SK-N-SH treated with all-trans-retinoic acid at 6 μM for 48 hours (cell line): ENCODE results near the gene ADRA2B.

ENCODE experiments used
- ATAC-seq: fragments of 200-7000 bp; cut with Tn5 transposase; 3 replicates; pipeline ENCODE4 v1.9.1; 2020; ENCODE audit warnings: mild to moderate bottlenecking, moderate library complexity
- ARNTL ChIP-seq: fragments of 450-650 bp; formaldehyde crosslinking; IDR thresholded peaks from 2 replicates; pipeline ENCODE4 v1.5.0; 2020; ENCODE audit warnings: low read depth, mild to moderate bottlenecking, moderate library complexity, borderline replicate concordance
- BACH2 ChIP-seq: fragments of 250-450 bp; sonication (Bioruptor Pico); IDR thresholded peaks from 2 replicates; pipeline ENCODE4 v1.9.0; 2021; ENCODE audit warnings: mild to moderate bottlenecking, borderline replicate concordance
- CREB5 ChIP-seq: fragments of 250-450 bp; sonication (Bioruptor Pico); IDR thresholded peaks from 2 replicates; pipeline ENCODE4 v1.5.1; 2020; ENCODE audit warnings: low read depth, mild to moderate bottlenecking, moderate library complexity
- CSDC2 ChIP-seq: fragments of 250-450 bp; sonication (Bioruptor Pico); IDR thresholded peaks from 2 replicates; pipeline ENCODE4 v1.5.0; 2020; ENCODE audit warnings: mild to moderate bottlenecking, moderate library complexity
- CSRNP3 ChIP-seq: fragments of 250-450 bp; sonication (Bioruptor Pico); IDR thresholded peaks from 2 replicates; pipeline ENCODE4 v1.5.1; 2021; ENCODE audit warnings: mild to moderate bottlenecking, moderate library complexity
- ESRRG ChIP-seq: fragments of 250-450 bp; sonication (Bioruptor Pico); IDR thresholded peaks from 2 replicates; pipeline ENCODE4 v1.6.1; 2021; ENCODE audit warnings: mild to moderate bottlenecking
- GLIS3 ChIP-seq: fragments of 250-450 bp; sonication (Bioruptor Pico); IDR thresholded peaks from 2 replicates; pipeline ENCODE4 v1.5.0; 2020; ENCODE audit warnings: mild to moderate bottlenecking, moderate library complexity
- OSR1 ChIP-seq: fragments of 250-450 bp; sonication (Bioruptor Pico); IDR thresholded peaks from 2 replicates; pipeline ENCODE4 v1.8.0; 2022; ENCODE audit warnings: moderate library complexity, mild to moderate bottlenecking, inconsistent platforms
- POU6F1 ChIP-seq: fragments of 250-450 bp; sonication (Bioruptor Pico); IDR thresholded peaks from 2 replicates; pipeline ENCODE4 v1.8.0; 2021; ENCODE audit warnings: low read depth, mild to moderate bottlenecking, moderate library complexity, borderline replicate concordance
- PPARA ChIP-seq: fragments of 250-450 bp; sonication (Bioruptor Pico); IDR thresholded peaks from 2 replicates; pipeline ENCODE4 v1.5.0; 2020; ENCODE audit warnings: mild to moderate bottlenecking, borderline replicate concordance
- RARB ChIP-seq: fragments of 250-450 bp; sonication (Bioruptor Pico); IDR thresholded peaks from 2 replicates; pipeline ENCODE4 v1.8.0; 2021; ENCODE audit warnings: mild to moderate bottlenecking, moderate library complexity
- TCF4 ChIP-seq: fragments of 250-450 bp; sonication (Bioruptor Pico); IDR thresholded peaks from 2 replicates; pipeline ENCODE4 v1.8.0; 2021; ENCODE audit warnings: mild to moderate bottlenecking, moderate library complexity, borderline replicate concordance
- TOX ChIP-seq: fragments of 250-450 bp; sonication (Bioruptor Pico); IDR thresholded peaks from 2 replicates; pipeline ENCODE4 v1.8.0; 2021; ENCODE audit warnings: mild to moderate bottlenecking, moderate library complexity, borderline replicate concordance
- TSHZ2 ChIP-seq: fragments of 250-450 bp; sonication (Bioruptor Pico); IDR thresholded peaks from 2 replicates; pipeline ENCODE4 v1.5.0; 2020; ENCODE audit warnings: mild to moderate bottlenecking, moderate library complexity
- ZC3H10 ChIP-seq: fragments of 250-450 bp; sonication (Bioruptor Pico); IDR thresholded peaks from 2 replicates; pipeline ENCODE4 v1.5.1; 2021; ENCODE audit warnings: mild to moderate bottlenecking, moderate library complexity
- ZFP3 ChIP-seq: fragments of 250-450 bp; sonication (Bioruptor Pico); IDR thresholded peaks from 2 replicates; pipeline ENCODE4 v1.5.0; 2020; ENCODE audit warnings: mild to moderate bottlenecking, moderate library complexity
- ZFP30 ChIP-seq: fragments of 450-650 bp; formaldehyde crosslinking; IDR thresholded peaks from 2 replicates; pipeline ENCODE4 v1.5.0; 2022; ENCODE audit warnings: mild to moderate bottlenecking, moderate library complexity
- ZNF565 ChIP-seq: fragments of 450-650 bp; formaldehyde crosslinking; conservative IDR thresholded peaks from 2 replicates; pipeline ENCODE4 v1.5.0; 2020; ENCODE audit warnings: low read depth, mild to moderate bottlenecking, moderate library complexity
- ZNF70 ChIP-seq: fragments of 450-650 bp; formaldehyde crosslinking; IDR thresholded peaks from 2 replicates; pipeline ENCODE4 v1.5.0; 2020; ENCODE audit warnings: mild to moderate bottlenecking, moderate library complexity
- ZNF8 ChIP-seq: fragments of 450-650 bp; formaldehyde crosslinking; IDR thresholded peaks from 2 replicates; pipeline ENCODE4 v1.5.0; 2020; ENCODE audit warnings: mild to moderate bottlenecking, moderate library complexity

The ADRA2B gene

GRCh38 chr2:96157649-96158553 lies 41.5 kb upstream of the ADRA2B start:
- ATAC-seq = no peak
- TF ChIP-seq ESRRG (CRISPR knock-in tag) (no peak), ZFP30 (no peak), ZNF565 (CRISPR knock-in tag) (no peak), OSR1 (CRISPR knock-in tag) (no peak), ZNF70 (no peak), ZFP3 (no peak), BACH2 (CRISPR knock-in tag) (no peak), CREB5 (CRISPR knock-in tag) (no peak), ZC3H10 (CRISPR knock-in tag) (no peak), PPARA (no peak), ZNF8 (CRISPR knock-in tag) (no peak), TCF4 (CRISPR knock-in tag) (no peak), TSHZ2 (CRISPR knock-in tag) (no peak), POU6F1 (no peak), CSDC2 (CRISPR knock-in tag) (no peak), TOX (no peak), GLIS3 (no peak), ARNTL (no peak), CSRNP3 (CRISPR knock-in tag) (no peak)
- TF ChIP-seq, all 23 proteins: peak for 0

- ATAC-seq = no peak
- TF ChIP-seq PPARA = no peak
Observed at GRCh38 chr2:96156926-96157648, 40.7 kb upstream of the ADRA2B start.

GRCh38 chr2:96156011-96156820 lies 39.8 kb upstream of the ADRA2B start:
- TF ChIP-seq PPARA (no peak), ESRRG (CRISPR knock-in tag) (no peak), BACH2 (CRISPR knock-in tag) (no peak), TSHZ2 (CRISPR knock-in tag) (no peak), ZC3H10 (CRISPR knock-in tag) (no peak), CSDC2 (CRISPR knock-in tag) (no peak), ZNF70 (no peak), RARB (CRISPR knock-in tag) (no peak), TOX (no peak)
- ATAC-seq = no peak
